ENCODE measurements around the gene DEF6. TPM values are rescaled to one million over a fixed set of nuclear protein-coding genes. Genes with fewer than 3 reads are reported as not detected.

Gene DEF6
- total and polyA plus RNA-seq, 4 donors = 1.0 to 6.3 (median 2.5) TPM

DNA sequence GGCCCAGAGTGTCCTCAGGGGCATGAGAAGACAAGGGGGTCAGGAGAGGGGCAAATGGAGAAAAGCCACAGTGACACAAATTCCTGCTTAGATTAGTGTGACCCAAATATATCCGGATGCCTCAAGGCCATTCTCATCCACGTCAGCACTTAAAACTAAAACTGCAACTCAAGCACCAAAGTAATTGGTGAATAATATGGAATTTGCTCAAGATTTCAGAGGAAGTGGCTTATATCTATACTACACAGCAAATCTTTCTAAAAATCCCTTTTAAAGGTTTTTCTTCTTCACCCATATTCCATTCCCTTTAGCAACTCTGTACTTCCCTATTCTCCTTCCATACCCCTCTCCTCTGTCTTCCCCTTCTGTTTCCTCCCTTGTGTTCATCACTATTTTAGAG, 15.2 kb downstream of the DEF6 start (continued):
- TF ChIP-seq, protein P1, sequence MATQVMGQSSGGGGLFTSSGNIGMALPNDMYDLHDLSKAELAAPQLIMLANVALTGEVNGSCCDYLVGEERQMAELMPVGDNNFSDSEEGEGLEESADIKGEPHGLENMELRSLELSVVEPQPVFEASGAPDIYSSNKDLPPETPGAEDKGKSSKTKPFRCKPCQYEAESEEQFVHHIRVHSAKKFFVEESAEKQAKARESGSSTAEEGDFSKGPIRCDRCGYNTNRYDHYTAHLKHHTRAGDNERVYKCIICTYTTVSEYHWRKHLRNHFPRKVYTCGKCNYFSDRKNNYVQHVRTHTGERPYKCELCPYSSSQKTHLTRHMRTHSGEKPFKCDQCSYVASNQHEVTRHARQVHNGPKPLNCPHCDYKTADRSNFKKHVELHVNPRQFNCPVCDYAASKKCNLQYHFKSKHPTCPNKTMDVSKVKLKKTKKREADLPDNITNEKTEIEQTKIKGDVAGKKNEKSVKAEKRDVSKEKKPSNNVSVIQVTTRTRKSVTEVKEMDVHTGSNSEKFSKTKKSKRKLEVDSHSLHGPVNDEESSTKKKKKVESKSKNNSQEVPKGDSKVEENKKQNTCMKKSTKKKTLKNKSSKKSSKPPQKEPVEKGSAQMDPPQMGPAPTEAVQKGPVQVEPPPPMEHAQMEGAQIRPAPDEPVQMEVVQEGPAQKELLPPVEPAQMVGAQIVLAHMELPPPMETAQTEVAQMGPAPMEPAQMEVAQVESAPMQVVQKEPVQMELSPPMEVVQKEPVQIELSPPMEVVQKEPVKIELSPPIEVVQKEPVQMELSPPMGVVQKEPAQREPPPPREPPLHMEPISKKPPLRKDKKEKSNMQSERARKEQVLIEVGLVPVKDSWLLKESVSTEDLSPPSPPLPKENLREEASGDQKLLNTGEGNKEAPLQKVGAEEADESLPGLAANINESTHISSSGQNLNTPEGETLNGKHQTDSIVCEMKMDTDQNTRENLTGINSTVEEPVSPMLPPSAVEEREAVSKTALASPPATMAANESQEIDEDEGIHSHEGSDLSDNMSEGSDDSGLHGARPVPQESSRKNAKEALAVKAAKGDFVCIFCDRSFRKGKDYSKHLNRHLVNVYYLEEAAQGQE (IDR thresholded peaks at IDR 0.05) = no peak
- TF ChIP-seq RXRA (IDR thresholded peaks at IDR 0.05) (no peak), EGR1 (IDR thresholded peaks at IDR 0.05; ENCODE audit: low read depth in 2 of 2) (no peak), HNF4G (IDR thresholded peaks at IDR 0.05) (no peak)
- TF ChIP-seq, protein P2, sequence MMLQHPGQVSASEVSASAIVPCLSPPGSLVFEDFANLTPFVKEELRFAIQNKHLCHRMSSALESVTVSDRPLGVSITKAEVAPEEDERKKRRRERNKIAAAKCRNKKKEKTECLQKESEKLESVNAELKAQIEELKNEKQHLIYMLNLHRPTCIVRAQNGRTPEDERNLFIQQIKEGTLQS (IDR thresholded peaks at IDR 0.05) = no peak

DNA sequence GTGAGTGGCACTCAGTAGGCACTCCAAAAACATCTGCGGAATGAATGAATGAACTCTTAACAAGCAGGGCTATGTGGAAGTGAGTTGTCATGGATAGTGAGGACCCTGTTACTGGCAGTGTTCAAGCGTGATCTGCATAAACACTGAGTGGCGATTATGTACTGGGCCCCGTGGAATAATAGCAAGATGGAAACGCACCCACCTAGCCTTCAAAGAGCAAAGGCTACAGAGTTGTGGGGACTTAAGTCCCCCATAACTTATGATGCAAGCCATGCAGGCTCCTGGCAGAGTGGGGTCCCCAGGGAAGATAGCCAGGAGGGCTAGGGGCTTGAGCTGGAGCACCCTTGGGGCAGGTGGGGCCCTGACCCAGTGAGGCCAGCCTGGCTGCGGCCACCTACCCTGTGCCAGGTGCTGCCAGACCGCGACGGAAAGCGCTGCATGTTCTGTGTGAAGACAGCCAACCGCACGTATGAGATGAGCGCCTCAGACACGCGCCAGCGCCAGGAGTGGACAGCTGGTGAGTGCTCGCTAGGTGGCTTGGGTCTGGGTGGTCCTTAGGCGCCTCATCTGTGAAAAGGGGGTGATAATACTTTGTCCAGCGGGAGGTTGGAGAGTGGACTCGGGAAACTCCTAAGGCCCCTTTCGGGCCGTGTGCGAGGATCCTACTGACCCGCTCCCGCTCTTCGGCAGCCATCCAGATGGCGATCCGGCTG, 20.0 kb downstream of the DEF6 start:
- H3K36me3 ChIP-seq (ENCODE audit: control insufficient read depth in 4 of 4, insufficient read depth in 3 of 4, low read depth in 1 of 4, low read length in 3 of 4) = no peaks in the 10 kb centered on the region
- WGBS = 33% methylated on average over 28 of the region's 28 CpGs

DNA sequence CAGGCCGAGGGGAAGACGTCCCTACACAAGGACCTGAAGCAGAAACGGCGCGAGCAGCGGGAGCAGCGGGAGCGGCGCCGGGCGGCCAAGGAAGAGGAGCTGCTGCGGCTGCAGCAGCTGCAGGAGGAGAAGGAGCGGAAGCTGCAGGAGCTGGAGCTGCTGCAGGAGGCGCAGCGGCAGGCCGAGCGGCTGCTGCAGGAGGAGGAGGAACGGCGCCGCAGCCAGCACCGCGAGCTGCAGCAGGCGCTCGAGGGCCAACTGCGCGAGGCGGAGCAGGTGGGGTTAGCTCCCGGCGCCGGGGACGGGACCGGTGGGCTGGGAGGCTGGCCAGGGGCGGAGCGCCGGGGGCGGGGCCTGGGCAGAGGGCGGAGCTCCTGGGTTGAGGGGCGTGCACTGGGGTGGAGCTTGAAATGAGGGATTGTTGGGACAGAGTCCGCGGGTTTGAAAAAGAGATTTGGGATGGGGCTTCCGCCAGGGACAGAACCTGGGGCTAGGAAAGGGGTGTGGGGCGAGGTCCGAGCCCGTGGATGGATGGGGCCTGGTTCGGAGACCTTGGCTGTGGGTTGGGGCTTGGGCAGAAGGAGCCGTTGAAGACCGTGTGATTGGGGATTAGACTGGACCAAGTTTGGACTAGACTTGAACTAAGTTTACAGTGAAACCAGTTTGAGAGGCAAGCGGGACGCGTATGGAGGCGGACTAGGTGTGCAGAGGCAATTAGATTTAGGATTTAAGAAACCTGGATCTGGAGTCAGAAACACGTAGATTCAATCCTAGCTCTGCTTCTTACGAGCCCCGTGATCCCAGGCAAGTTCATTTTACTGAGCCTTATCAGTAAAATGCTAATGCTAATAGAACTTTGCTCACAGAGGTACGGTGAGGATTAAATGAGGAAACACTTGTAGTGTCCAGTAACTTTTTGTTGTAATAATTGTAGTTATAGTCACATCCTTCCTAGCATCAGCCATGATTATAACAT, 20.9 kb downstream of the DEF6 start:
- Histone ChIP-seq H3K36me3 (ENCODE audit: control insufficient read depth in 4 of 4, insufficient read depth in 3 of 4, low read depth in 1 of 4, low read length in 3 of 4) (no peaks in the 10 kb centered on the region), H3K27ac (ENCODE audit: low read depth in 1 of 2, low read length in 2 of 2) (peak overlapping the region; percentile 26 to 53)
- WGBS = 20% methylated on average over 55 of the region's 55 CpGs

More for the DNA sequence above, 20.0 kb downstream of the DEF6 start:
- no peak for DNase-seq (ENCODE audit: low spot score)
- H3K9me3 ChIP-seq (ENCODE audit: control insufficient read depth in 4 of 4, low read length in 3 of 4) = no peaks in the 10 kb centered on the region
- no peak overlapping the region for H3K9ac ChIP-seq (ENCODE audit: low read depth in 1 of 2, low read length in 2 of 2)
- no peaks in the 10 kb centered on the region for H3K27me3 ChIP-seq (ENCODE audit: control insufficient read depth in 4 of 4, insufficient read depth in 4 of 4, low read length in 3 of 4)
- H3K4me1 ChIP-seq (ENCODE audit: control insufficient read depth in 4 of 4, insufficient read depth in 4 of 4, low read length in 3 of 4) = peaks cover 3 to 18% (median 9%) of the 10 kb centered on the region in 4 donors
- H3K4me3 ChIP-seq (ENCODE audit: low read depth in 1 of 3, low read length in 3 of 3) = peak overlapping the region in 2 of 3 donors; percentile 45 to 60
- no peak overlapping the region for H3K27ac ChIP-seq (ENCODE audit: low read depth in 1 of 2, low read length in 2 of 2)
- TF ChIP-seq, protein P2 (IDR thresholded peaks at IDR 0.05) = no peak
- TF ChIP-seq FOXA2 (IDR thresholded peaks at IDR 0.05) = no peak
- no peak for TF ChIP-seq EGR1 (IDR thresholded peaks at IDR 0.05; ENCODE audit: low read depth in 2 of 2)

More for the DNA sequence above, 20.9 kb downstream of the DEF6 start:
- H3K4me1 ChIP-seq (ENCODE audit: control insufficient read depth in 4 of 4, insufficient read depth in 4 of 4, low read length in 3 of 4) = peaks cover 3 to 18% (median 9%) of the 10 kb centered on the region in 4 donors
- H3K4me3 ChIP-seq (ENCODE audit: low read depth in 1 of 3, low read length in 3 of 3) = peak overlapping the region; percentile 45 to 76 (median 60)
- peak overlapping the region in 1 of 2 donors; percentile 6 for H3K9ac ChIP-seq (ENCODE audit: low read depth in 1 of 2, low read length in 2 of 2)
- no peaks in the 10 kb centered on the region for H3K27me3 ChIP-seq (ENCODE audit: control insufficient read depth in 4 of 4, insufficient read depth in 4 of 4, low read length in 3 of 4)
- no peaks in the 10 kb centered on the region for H3K9me3 ChIP-seq (ENCODE audit: control insufficient read depth in 4 of 4, low read length in 3 of 4)
- DNase-seq (ENCODE audit: low spot score) = peak; percentile 82
- TF ChIP-seq EGR1 (IDR thresholded peaks at IDR 0.05; ENCODE audit: low read depth in 2 of 2) (no peak), SP1 (IDR thresholded peaks at IDR 0.05) (peak; percentile 59), FOXA1 (IDR thresholded peaks at IDR 0.05) (no peak), YY1 (IDR thresholded peaks at IDR 0.05) (no peak), HNF4A (conservative IDR thresholded peaks at IDR 0.05) (peak; percentile 54 to 59), GABPA (IDR thresholded peaks at IDR 0.05 in 1 of 2, conservative IDR thresholded peaks at IDR 0.05 in 1 of 2) (no peak), JUND (IDR thresholded peaks at IDR 0.05) (no peak), RXRA (IDR thresholded peaks at IDR 0.05) (peak in 1 of 2 donors; percentile 25)
- TF ChIP-seq, protein P3, sequence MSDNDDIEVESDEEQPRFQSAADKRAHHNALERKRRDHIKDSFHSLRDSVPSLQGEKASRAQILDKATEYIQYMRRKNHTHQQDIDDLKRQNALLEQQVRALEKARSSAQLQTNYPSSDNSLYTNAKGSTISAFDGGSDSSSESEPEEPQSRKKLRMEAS (IDR thresholded peaks at IDR 0.05) = no peak

Data from liver (tissue), 9 donors.